Measurements from ENCODE around the gene GSTM1.
"Not testable (repeated sequence)": the region's sequence is repeated elsewhere in the genome, so short reads cannot be mapped to it uniquely, and the experiment has no call there.

DNA sequence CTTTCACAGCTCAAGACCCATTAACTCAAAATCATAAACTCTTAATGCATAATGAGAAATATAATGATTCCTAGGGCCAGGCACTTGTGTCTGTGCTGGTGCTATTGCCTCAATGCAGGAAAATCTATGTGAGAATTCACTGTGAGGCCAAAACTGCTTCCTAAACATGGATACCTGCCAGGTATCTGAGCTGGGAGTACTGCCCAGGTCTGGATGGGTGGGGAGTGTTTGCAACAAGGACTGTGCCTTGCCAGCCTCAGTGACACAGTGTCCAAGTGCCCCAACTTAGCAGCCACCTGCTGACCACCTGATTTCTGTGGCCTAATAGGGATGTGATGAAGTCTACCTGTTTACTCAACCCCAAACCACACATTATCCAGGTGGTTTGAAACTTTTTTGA lies 22.2 kb downstream of the GSTM1 start:
- TF ChIP-seq, protein P1, sequence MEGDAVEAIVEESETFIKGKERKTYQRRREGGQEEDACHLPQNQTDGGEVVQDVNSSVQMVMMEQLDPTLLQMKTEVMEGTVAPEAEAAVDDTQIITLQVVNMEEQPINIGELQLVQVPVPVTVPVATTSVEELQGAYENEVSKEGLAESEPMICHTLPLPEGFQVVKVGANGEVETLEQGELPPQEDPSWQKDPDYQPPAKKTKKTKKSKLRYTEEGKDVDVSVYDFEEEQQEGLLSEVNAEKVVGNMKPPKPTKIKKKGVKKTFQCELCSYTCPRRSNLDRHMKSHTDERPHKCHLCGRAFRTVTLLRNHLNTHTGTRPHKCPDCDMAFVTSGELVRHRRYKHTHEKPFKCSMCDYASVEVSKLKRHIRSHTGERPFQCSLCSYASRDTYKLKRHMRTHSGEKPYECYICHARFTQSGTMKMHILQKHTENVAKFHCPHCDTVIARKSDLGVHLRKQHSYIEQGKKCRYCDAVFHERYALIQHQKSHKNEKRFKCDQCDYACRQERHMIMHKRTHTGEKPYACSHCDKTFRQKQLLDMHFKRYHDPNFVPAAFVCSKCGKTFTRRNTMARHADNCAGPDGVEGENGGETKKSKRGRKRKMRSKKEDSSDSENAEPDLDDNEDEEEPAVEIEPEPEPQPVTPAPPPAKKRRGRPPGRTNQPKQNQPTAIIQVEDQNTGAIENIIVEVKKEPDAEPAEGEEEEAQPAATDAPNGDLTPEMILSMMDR (IDR thresholded peaks at IDR 0.05): not testable (repeated sequence)
- TF ChIP-seq POLR2A (IDR thresholded peaks at IDR 0.05): not testable (repeated sequence)
